HG02970 (cell line): ENCODE results near the gene ANKHD1.
"Not testable (repeated sequence)": the region's sequence is repeated elsewhere in the genome, so short reads cannot be mapped to it uniquely, and the experiment has no call there.

Source experiments
- ATAC-seq: cut with Tn5 transposase; IDR thresholded peaks from one replicate; pipeline ENCODE4 v1.9.1; 2021; ENCODE audit warnings: mild to moderate bottlenecking, moderate library complexity, moderate number of reproducible peaks; ENCODE audit not compliant: unreplicated experiment, low FRiP score

The ANKHD1 gene

DNA sequence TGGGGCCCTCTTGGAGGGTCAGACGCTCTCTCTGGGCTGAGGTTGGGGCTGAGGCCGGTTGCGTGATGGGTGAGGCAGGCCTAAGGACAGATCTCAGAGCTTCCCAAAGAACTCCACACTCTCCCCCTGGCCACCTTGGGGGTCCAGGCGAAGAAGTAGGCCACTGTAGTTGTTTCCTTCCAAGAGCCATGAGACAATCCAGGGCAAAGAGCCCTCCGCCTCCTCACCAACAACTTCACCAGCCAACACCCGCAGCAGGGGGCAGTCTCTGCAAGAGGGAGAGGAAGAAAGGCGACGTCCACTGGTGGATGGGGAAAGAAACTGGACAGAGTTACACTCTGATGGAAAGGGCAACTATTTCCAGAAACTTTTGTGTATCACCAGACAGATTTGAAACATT lies 173.7 kb downstream of the ANKHD1 start:
- ATAC-seq, result no peak

DNA sequence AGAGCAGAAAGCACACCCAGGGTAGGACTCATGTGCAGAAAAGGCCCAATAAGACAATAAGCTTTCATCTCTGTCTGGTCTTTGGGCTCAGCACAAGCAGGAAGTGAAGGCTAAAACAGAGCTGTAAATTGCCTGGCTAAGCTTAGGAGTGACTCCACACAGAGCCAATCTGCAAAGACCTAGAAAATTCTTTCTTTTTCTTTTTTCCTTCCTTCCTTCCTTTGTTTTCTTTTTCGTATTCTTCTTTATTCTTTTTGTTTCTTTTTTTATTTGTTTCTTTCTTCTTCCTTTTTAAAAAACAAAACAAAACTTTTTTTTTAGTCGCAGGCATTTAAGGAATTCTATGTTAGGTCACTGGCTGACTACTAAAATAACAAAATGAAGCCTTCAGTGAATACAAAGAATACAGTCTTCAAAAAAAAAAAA lies 175.2 kb downstream of the ANKHD1 start:
- ATAC-seq, result no peak

DNA sequence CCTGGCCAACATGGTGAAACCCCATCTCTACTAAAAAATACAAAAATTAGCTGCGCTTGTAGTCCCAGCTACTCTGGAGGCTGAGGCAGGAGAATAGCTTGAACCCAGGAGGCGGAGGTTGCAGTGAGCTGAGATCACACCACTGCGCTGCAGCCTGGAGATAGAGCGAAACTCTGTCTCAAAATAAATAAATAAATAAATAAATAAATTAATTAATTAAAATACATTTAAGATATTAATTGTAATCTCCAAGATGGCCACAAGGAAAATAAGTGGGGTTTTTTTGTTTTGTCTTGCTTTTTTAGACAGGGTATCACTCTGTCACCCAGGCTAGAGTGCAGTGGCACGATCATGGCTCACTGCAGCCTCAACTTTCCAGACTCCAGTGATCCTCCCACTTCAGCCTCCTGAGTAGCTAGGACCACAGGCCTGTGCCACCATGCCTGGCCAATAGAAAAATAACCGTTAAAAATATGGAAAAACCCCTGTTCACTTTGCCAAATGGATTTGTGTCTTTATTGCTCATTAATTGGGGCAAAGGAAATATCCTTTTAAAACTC lies 177.6 kb downstream of the ANKHD1 start:
- not testable (repeated sequence) for ATAC-seq

DNA sequence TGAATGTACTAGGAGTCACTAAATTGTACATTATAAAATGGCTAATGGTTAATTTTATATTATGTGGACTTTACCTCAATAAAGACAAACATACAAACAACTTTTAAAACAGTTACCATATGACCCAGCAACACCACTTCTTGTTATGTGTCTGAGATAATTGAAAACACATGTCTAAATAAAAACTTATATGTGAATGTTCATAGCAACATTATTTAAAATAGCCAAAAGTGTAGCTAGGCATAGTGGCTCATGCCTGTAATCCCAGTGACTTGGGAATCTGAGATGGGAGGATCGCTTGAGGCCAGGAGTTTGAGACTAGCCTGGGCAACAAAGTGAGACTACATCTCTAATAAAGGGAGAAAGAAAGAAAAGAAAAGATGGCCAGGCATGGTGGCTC lies 185.9 kb downstream of the ANKHD1 start:
- no peak for ATAC-seq

DNA sequence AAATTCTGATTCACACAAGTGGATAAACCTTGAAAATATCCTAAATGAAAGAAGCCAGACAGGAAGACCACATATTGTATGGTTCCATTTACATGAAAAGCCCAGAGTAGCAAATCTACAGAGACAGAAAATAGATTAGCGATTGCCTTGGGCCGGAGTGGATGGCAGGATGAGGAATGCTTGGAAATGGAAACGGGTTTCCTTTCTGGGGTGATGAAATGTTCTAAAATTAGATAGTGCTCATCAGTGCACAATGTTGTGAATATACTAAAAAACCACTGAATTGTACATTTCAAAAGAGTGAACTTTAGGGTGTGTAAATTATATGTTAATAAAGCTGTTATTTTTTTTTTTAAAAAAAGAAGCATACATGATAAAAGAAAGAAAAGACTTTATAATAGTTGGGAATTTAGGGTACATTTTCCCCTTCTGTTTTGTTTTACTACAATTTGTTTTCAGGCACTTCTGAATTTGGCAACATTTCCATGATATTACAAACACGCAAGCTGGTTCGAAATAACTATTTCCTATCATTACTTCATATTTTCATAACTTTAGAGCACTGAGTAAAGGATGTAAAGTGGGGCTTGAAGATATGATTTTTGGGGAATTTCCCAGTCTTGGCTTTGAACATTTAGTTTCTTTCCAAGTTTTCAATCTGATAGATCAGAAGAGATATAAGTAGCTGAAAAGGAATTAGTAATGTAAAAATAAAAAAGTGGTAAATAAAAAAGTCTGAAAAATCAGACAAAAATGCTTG lies 186.9 kb downstream of the ANKHD1 start:
- ATAC-seq, result no peak
